GM12878 (cell line): ENCODE measurements around the gene TEX28. TPM values are rescaled to one million over a fixed set of nuclear protein-coding genes. Genes with fewer than 3 reads are reported as not detected.

Experiments
- ATAC-seq: fragments of 200-7000 bp; cut with Tn5 transposase; 3 replicates; pipeline ENCODE4 v1.9.1; 2020; ENCODE audit warnings: mild to moderate bottlenecking, moderate library complexity
- BruUV-seq: library from RNA; stranded (reverse); fragments of 400-500 nt; replicated peaks from 2 replicates; lab custom pipeline; 2021; lab: Mats Ljungman, UMichigan
- CTCF ChIA-PET: fragments of 300-600 bp; sonication (Branson Sonifier 250); formaldehyde crosslinking; extraction: SDS; loops from one replicate; lab custom pipeline; 2021; ENCODE audit warnings: inconsistent platforms; lab: Yijun Ruan, JAX
- POLR2A ChIA-PET: fragments of 350-600 bp; formaldehyde crosslinking; extraction: SDS; loops from one replicate; lab custom pipeline; 2021; ENCODE audit warnings: inconsistent platforms; lab: Charles Lee
- RAD21 ChIA-PET: fragments of 300-600 bp; sonication (Branson Sonifier 250); formaldehyde crosslinking; loops from one replicate; lab custom pipeline; 2023; ENCODE audit warnings: antibody characterized with exemption; ENCODE audit not compliant: unreplicated experiment; lab: Charles Lee
- SMC1A ChIA-PET: fragments of 300-600 bp; sonication (Branson Sonifier 250); formaldehyde crosslinking; loops from one replicate; lab custom pipeline; 2023; ENCODE audit not compliant: unreplicated experiment, uncharacterized antibody; lab: Charles Lee
- DNase-seq: peaks from one replicate; pipeline ENCODE4 v3.0.0-alpha.2; 2011; ENCODE audit warnings: low read depth, low spot score
- FAIRE-seq: peaks from 3 replicates; lab custom pipeline; 2011; peaks lifted over from hg19 to GRCh38; lab: Jason Lieb, UNC
- H2AFZ ChIP-seq: 2 replicates; pipeline ENCODE4 v1.6.0; 2011; ENCODE audit warnings: low read depth, low read length, control low read depth; ENCODE audit not compliant: control insufficient read depth
- H3K27ac ChIP-seq: 2 replicates; pipeline ENCODE4 v1.5.1; 2011; ENCODE audit warnings: control low read depth; ENCODE audit not compliant: control insufficient read depth, insufficient read depth
- H3K27me3 ChIP-seq, 2 experiments: replicated peaks in 1 of 2; 2 replicates each; pipeline versions ENCODE4 v1.6.0 to v1.6.1; 2011; ENCODE audit warnings: low read length in 1 of 2; ENCODE audit not compliant: control insufficient read depth in 2 of 2, insufficient read depth in 2 of 2
- H3K36me3 ChIP-seq, 2 experiments: 2 replicates each; pipeline ENCODE4 v1.5.1; 2011; ENCODE audit warnings: low read length in 1 of 2; ENCODE audit not compliant: control insufficient read depth in 2 of 2, insufficient read depth in 2 of 2
- H3K4me1 ChIP-seq: 2 replicates; pipeline ENCODE4 v1.6.1; 2011; ENCODE audit warnings: mild to moderate bottlenecking, low read length, moderate library complexity, mixed read lengths; ENCODE audit not compliant: control insufficient read depth, insufficient read depth
- H3K4me2 ChIP-seq: 2 replicates; pipeline ENCODE4 v1.6.0; 2011; ENCODE audit warnings: control low read depth; ENCODE audit not compliant: control insufficient read depth, insufficient read depth
- H3K4me3 ChIP-seq: fragments of 200-600 bp; sonication (generic); 2 replicates; pipeline ENCODE4 v1.5.1; 2016
- H3K79me2 ChIP-seq: 2 replicates; pipeline ENCODE4 v1.6.0; 2011; ENCODE audit warnings: low read length; ENCODE audit not compliant: control insufficient read depth, insufficient read depth
- H3K9ac ChIP-seq: 2 replicates; pipeline ENCODE4 v1.8.0; 2011; ENCODE audit warnings: low read length, control low read depth, mixed read lengths; ENCODE audit not compliant: control insufficient read depth, insufficient read depth
- H3K9me3 ChIP-seq: replicated peaks from 3 replicates; pipeline ENCODE4 v1.5.1; 2011; ENCODE audit warnings: mild to moderate bottlenecking, low read length; ENCODE audit not compliant: control insufficient read depth, insufficient read depth
- H4K20me1 ChIP-seq: 2 replicates; pipeline ENCODE4 v1.6.0; 2011; ENCODE audit not compliant: control insufficient read depth, insufficient read depth
- CHD4 ChIP-seq: fragments of 200-600 bp; sonication (generic); IDR thresholded peaks from 2 replicates; pipeline ENCODE4 v1.6.1; 2016; ENCODE audit warnings: mild to moderate bottlenecking
- IRF5 ChIP-seq: fragments of 450-650 bp; IDR thresholded peaks from 2 replicates; pipeline ENCODE4 v1.6.1; 2017; ENCODE audit warnings: borderline replicate concordance
- MEF2A ChIP-seq: IDR thresholded peaks from 2 replicates; pipeline ENCODE4 v1.6.1; 2011; ENCODE audit warnings: low read depth, mild to moderate bottlenecking, low read length, moderate library complexity; ENCODE audit not compliant: insufficient read depth
- MTA3 ChIP-seq: IDR thresholded peaks from 2 replicates; pipeline ENCODE4 v1.6.1; 2012; ENCODE audit warnings: low read length, inconsistent platforms, borderline replicate concordance
- PML ChIP-seq: IDR thresholded peaks from 2 replicates; pipeline ENCODE4 v1.6.1; 2012; ENCODE audit warnings: low read length, inconsistent platforms
- POU2F2 ChIP-seq: IDR thresholded peaks from 3 replicates; pipeline ENCODE4 v1.6.1; 2011; ENCODE audit warnings: low read depth, mild to moderate bottlenecking, low read length, borderline replicate concordance
- ZNF24 ChIP-seq: fragments of 450-650 bp; IDR thresholded peaks from 2 replicates; pipeline ENCODE4 v1.6.1; 2017; ENCODE audit warnings: antibody characterized with exemption, mild to moderate bottlenecking
- WGBS: methylation state at CpG from one replicate; pipeline ENCODE4 v1.1.6; 2016; ENCODE audit warnings: low lambda C conversion rate; ENCODE audit not compliant: insufficient replicate concordance, insufficient coverage; ENCODE audit errors: missing lambda C conversion rate; 5-methylcytosine and 5-hydroxymethylcytosine counted together
- in situ Hi-C: fragments of 300-500 bp; cut with MboI; formaldehyde crosslinking; loops from 9 replicates; pipeline ENCODE4 v1.14.3; 2018; ENCODE audit warnings: mixed read lengths
- intact Hi-C: fragments of 100-400 bp; cut with micrococcal nuclease; formaldehyde crosslinking; loops from one replicate; pipeline ENCODE4 v1.14.2; 2022; ENCODE audit not compliant: unreplicated experiment
- polyA plus RNA-seq, 11 experiments: library from polyadenylated mRNA; depleted of rRNA in 4 of 11; unstranded in 6 of 11; stranded (reverse) in 5 of 11; fragments of >200 nt; fragmentation: Nextera tagmentation in 4 of 11; fragmentation: Illumina TruSeq in 1 of 11; extraction: Ambion mirVana in 4 of 11; extraction: Trizol in 1 of 11; gene quantifications; 1 replicate in 1 of 11; 2 replicates in 10 of 11; pipeline versions ENCODE4 v1.2.1 to v1.2.3, GENCODE V29; 2011 to 2016; ENCODE audit warnings: inconsistent platforms in 2 of 11, missing spikeins in 2 of 11, low read depth in 1 of 11
- total RNA-seq, 4 experiments: library from RNA; depleted of rRNA in 3 of 4; stranded (reverse); fragments of >200 nt in 3 of 4; fragmentation: Illumina TruSeq in 1 of 4; extraction: Trizol in 1 of 4; gene quantifications; 2 replicates each; pipeline versions ENCODE4 v1.2.1 to v1.2.3, GENCODE V29; 2013 to 2021

The TEX28 gene
- total and polyA plus RNA-seq, 10 of the 15 experiments (the other 5 are each of a cell fraction or from before 2014, with no cell fraction given), result not detected

- TF ChIP-seq IRF5, result no peak
- no peak for TF ChIP-seq POU2F2
Observed at GRCh38 chrX:154300816-154301215, 5.9 kb upstream of the TEX28 start (continued).

GRCh38 chrX:154298312-154298711 lies 3.4 kb upstream of the TEX28 start:
- Histone ChIP-seq H4K20me1 (no peaks in the 10 kb centered on the region), H3K79me2 (no peaks in the 10 kb centered on the region), H3K9me3 (no peaks in the 10 kb centered on the region; the same call in 2 of the 3 replicates), H3K27ac (no peak overlapping the region), H3K36me3 (no peaks in the 10 kb centered on the region), H3K27me3 (no peaks in the 10 kb centered on the region), H2AFZ (peak overlapping the region; percentile 75), H3K9ac (no peak overlapping the region)
- ChIA-PET RAD21 (interaction anchor here (0.7 to 1.0 kb wide), 2 partner anchors 10 to 1415 kb away, joined by 3 read pairs; no protein-coding TSS in a partner anchor), SMC1A (interaction anchor here (1.0 to 1.2 kb wide), 2 partner anchors 15 to 162 kb away, joined by 3 read pairs; no protein-coding TSS in a partner anchor), CTCF (interaction anchor here (0.7 to 2.0 kb wide), 4 partner anchors 11 to 504 kb away, joined by 3 to 10 read pairs (median 4); partner anchors contain the start of genes IDH3G and SSR4), POLR2A (no interaction called here)
- ATAC-seq (peak; percentile 69), FAIRE-seq (peak; percentile 73), DNase-seq (no peak)
- no TSS peak for BruUV-seq
- TF ChIP-seq CHD4 (no peak), PML (no peak), MEF2A (0 out of 2 replicates have a peak, but pooled peaks have one; percentile 20), MTA3 (no peak), ZNF24 (no peak)
- TF ChIP-seq, all 136 proteins: peak for 1
- Histone ChIP-seq H3K4me2 (0 out of 2 replicates have a peak overlapping the region, but pooled peaks have one; percentile 13), H3K4me1 (no peaks in the 10 kb centered on the region; the same call in 1 of the 2 replicates), H3K4me3 (no peak overlapping the region)
- intact Hi-C loops (no loop called here), in situ Hi-C loops (no loop called here)
- WGBS, result 22% methylated on average over 7 of the region's 7 CpGs
